ENCODE measurements around the gene PAK1.

- TF ChIP-seq CTCF (IDR thresholded peaks at IDR 0.05) (no peak), EZH2 (IDR thresholded peaks at IDR 0.05; ENCODE audit: borderline replicate concordance, insufficient read depth, low read depth, low read length, poor library complexity, severe bottlenecking) (no peak)
Measured at GRCh38 chr11:77411137-77411707, 62.7 kb downstream of the PAK1 start.

All from B cell (primary cell).